ENCODE data around the gene ROBO2. TPM values are rescaled to one million over a fixed set of nuclear protein-coding genes. Genes with fewer than 3 reads are reported as not detected.

Gene ROBO2
- total and polyA plus RNA-seq, 10 of the 15 experiments (the other 5 are each of a cell fraction or from before 2014, with no cell fraction given): 0.22 to 2.5 (median 0.81) TPM

DNA sequence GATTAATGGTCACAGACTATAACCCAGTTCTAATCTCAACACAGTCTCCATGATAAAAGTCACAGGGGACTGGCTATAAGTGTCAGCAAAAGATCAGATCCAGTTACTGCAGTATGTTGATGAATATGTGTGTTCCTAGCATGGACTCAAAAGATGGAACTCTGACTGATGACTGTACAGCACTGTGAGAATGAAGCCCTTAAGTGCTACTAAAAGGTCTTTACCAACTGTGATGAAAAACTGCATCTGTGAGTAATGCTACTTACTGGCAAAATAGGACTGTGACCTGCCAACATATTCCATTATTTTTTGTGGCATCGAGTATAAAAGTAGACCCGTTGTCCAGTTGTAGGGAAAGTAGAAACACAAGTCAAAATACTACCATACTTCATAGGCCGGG lies 284.2 kb downstream of the ROBO2 start:
- Histone ChIP-seq H3K79me2 (ENCODE audit: control insufficient read depth, insufficient read depth, low read length) (no peaks in the 10 kb centered on the region), H3K4me1 (ENCODE audit: control insufficient read depth, insufficient read depth, low read length) (no peaks in the 10 kb centered on the region), H3K9me3 (replicated peaks; ENCODE audit: control insufficient read depth, insufficient read depth, low read length) (no peaks in the 10 kb centered on the region), H3K27ac (ENCODE audit: control insufficient read depth, insufficient read depth) (no peak overlapping the region), H3K27me3 (replicated peaks in 1 of 2; ENCODE audit: control insufficient read depth in 2 of 2, insufficient read depth in 2 of 2, low read length in 1 of 2) (no peaks in the 10 kb centered on the region), H3K36me3 (ENCODE audit: control insufficient read depth in 2 of 2, insufficient read depth in 2 of 2, low read length in 1 of 2) (no peaks in the 10 kb centered on the region), H3K9ac (ENCODE audit: control insufficient read depth, insufficient read depth, low read length) (no peak overlapping the region), H3K4me3 (no peak overlapping the region), H2AFZ (ENCODE audit: control insufficient read depth, low read depth, low read length) (no peak overlapping the region), H3K4me2 (ENCODE audit: control insufficient read depth, insufficient read depth) (no peak overlapping the region), H4K20me1 (ENCODE audit: control insufficient read depth, insufficient read depth) (no peaks in the 10 kb centered on the region)
- intact Hi-C loops (cut with micrococcal nuclease; ENCODE audit: unreplicated experiment) (no loop called here), in situ Hi-C loops (cut with MboI) (no loop called here)
- CTCF ChIA-PET: no interaction called here
- TF ChIP-seq IKZF1 (conservative IDR thresholded peaks at IDR 0.05) (no peak), HCFC1 (IDR thresholded peaks at IDR 0.05; ENCODE audit: low read length) (no peak), SMC3 (IDR thresholded peaks at IDR 0.05; ENCODE audit: borderline replicate concordance, low read length) (no peak), ETV6 (conservative IDR thresholded peaks at IDR 0.05 in 1 of 2, IDR thresholded peaks at IDR 0.05 in 1 of 2; ENCODE audit: borderline replicate concordance in 1 of 2, low read depth in 1 of 2) (no peak), TCF7 (IDR thresholded peaks at IDR 0.05; ENCODE audit: borderline replicate concordance) (no peak), KDM1A (IDR thresholded peaks at IDR 0.05; ENCODE audit: borderline replicate concordance) (no peak), EED (IDR thresholded peaks at IDR 0.05; ENCODE audit: low read depth) (no peak), SMARCA5 (IDR thresholded peaks at IDR 0.05) (no peak), GABPA (IDR thresholded peaks at IDR 0.05; ENCODE audit: low read depth) (no peak), ATF7 (IDR thresholded peaks at IDR 0.05; ENCODE audit: low read depth) (no peak), POU2F2 (IDR thresholded peaks at IDR 0.05; ENCODE audit: borderline replicate concordance, low read depth, low read length) (no peak), RB1 (IDR thresholded peaks at IDR 0.05; ENCODE audit: borderline replicate concordance) (no peak), BHLHE40 (IDR thresholded peaks at IDR 0.05; ENCODE audit: borderline replicate concordance in 1 of 2, low read depth in 2 of 2, low read length in 1 of 2) (no peak)
- TF ChIP-seq, protein P1, sequence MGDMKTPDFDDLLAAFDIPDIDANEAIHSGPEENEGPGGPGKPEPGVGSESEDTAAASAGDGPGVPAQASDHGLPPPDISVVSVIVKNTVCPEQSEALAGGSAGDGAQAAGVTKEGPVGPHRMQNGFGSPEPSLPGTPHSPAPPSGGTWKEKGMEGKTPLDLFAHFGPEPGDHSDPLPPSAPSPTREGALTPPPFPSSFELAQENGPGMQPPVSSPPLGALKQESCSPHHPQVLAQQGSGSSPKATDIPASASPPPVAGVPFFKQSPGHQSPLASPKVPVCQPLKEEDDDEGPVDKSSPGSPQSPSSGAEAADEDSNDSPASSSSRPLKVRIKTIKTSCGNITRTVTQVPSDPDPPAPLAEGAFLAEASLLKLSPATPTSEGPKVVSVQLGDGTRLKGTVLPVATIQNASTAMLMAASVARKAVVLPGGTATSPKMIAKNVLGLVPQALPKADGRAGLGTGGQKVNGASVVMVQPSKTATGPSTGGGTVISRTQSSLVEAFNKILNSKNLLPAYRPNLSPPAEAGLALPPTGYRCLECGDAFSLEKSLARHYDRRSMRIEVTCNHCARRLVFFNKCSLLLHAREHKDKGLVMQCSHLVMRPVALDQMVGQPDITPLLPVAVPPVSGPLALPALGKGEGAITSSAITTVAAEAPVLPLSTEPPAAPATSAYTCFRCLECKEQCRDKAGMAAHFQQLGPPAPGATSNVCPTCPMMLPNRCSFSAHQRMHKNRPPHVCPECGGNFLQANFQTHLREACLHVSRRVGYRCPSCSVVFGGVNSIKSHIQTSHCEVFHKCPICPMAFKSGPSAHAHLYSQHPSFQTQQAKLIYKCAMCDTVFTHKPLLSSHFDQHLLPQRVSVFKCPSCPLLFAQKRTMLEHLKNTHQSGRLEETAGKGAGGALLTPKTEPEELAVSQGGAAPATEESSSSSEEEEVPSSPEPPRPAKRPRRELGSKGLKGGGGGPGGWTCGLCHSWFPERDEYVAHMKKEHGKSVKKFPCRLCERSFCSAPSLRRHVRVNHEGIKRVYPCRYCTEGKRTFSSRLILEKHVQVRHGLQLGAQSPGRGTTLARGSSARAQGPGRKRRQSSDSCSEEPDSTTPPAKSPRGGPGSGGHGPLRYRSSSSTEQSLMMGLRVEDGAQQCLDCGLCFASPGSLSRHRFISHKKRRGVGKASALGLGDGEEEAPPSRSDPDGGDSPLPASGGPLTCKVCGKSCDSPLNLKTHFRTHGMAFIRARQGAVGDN (IDR thresholded peaks at IDR 0.05): no peak
- TF ChIP-seq, protein P2, sequence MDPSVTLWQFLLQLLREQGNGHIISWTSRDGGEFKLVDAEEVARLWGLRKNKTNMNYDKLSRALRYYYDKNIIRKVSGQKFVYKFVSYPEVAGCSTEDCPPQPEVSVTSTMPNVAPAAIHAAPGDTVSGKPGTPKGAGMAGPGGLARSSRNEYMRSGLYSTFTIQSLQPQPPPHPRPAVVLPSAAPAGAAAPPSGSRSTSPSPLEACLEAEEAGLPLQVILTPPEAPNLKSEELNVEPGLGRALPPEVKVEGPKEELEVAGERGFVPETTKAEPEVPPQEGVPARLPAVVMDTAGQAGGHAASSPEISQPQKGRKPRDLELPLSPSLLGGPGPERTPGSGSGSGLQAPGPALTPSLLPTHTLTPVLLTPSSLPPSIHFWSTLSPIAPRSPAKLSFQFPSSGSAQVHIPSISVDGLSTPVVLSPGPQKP (IDR thresholded peaks at IDR 0.05; ENCODE audit: low read depth, low read length): no peak
- DNase-seq (ENCODE audit: low read depth, low spot score): no peak
- 61% methylated on average over 3 of the region's 3 CpGs for WGBS (ENCODE audit: insufficient coverage, insufficient replicate concordance, low lambda C conversion rate, missing lambda C conversion rate)
- no TSS peak for BruUV-seq (replicated peaks)
- SMC1A ChIA-PET (ENCODE audit: uncharacterized antibody, unreplicated experiment): no interaction called here
- RAD21 ChIA-PET (ENCODE audit: unreplicated experiment): no interaction called here
- FAIRE-seq: no peak
- POLR2A ChIA-PET: no interaction called here
- no peak for ATAC-seq

Data from GM12878 (cell line).